Gastrocnemius medialis (tissue), 4 donors: ENCODE measurements around the gene JDP2.

Experiments
- POLR2A ChIP-seq, 2 donors: fragments of 450-650 bp; IDR thresholded peaks; one replicate each; pipeline ENCODE4 v1.6.1; 2017; ENCODE audit warnings: antibody characterized with exemption in 2 of 2, mild to moderate bottlenecking in 2 of 2, moderate library complexity in 2 of 2
- TF ChIP-seq, protein P1 (sequence below), 5 experiments: fragments of 450-650 bp in 3 of 5; fragments of 200-600 bp in 2 of 5; sonication (generic) in 2 of 5; IDR thresholded peaks in 4 of 5; conservative IDR thresholded peaks in 1 of 5; 1 replicate in 4 of 5; 2 replicates in 1 of 5; pipeline ENCODE4 v1.5.1; 2016 to 2019; ENCODE audit warnings: antibody characterized with exemption in 5 of 5, mild to moderate bottlenecking in 3 of 5, moderate library complexity in 3 of 5

DNA sequence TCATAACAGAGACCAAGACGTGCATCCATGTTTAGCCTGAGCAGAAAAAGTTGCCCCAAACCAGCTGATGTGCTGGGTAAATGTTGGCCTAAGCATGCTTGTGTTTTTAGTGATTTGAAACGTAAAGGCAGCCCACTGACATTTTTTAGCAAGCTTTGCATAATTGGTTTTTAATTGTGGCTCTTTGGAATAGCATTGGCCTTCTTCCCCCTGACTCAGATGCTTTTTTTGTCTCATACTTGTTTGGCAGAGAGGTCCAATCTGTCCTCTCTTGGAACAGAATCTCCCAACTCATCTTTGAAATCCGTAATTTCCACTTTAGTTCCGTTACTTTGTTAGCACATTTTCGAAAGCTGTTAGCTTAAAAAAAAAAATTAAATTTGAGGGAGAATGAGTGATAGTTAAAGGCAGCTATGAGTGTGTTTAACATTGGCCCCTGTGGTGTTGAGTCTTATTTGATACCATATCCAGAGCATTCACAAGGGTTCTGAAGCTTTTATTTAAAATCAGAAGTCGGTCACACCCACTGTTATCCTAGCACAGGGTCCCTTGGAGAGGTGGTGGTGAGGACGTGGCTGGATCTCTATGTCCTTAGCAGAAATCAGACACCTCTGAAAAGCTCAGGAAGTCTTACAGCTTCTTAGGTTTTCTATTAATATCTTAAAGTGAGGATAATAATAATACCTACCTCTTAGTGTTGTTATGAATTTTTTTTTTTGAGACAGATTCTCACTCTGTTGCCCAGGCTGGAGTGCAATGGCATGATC is 15.6 kb downstream of the JDP2 start:
- TF ChIP-seq, protein P1, sequence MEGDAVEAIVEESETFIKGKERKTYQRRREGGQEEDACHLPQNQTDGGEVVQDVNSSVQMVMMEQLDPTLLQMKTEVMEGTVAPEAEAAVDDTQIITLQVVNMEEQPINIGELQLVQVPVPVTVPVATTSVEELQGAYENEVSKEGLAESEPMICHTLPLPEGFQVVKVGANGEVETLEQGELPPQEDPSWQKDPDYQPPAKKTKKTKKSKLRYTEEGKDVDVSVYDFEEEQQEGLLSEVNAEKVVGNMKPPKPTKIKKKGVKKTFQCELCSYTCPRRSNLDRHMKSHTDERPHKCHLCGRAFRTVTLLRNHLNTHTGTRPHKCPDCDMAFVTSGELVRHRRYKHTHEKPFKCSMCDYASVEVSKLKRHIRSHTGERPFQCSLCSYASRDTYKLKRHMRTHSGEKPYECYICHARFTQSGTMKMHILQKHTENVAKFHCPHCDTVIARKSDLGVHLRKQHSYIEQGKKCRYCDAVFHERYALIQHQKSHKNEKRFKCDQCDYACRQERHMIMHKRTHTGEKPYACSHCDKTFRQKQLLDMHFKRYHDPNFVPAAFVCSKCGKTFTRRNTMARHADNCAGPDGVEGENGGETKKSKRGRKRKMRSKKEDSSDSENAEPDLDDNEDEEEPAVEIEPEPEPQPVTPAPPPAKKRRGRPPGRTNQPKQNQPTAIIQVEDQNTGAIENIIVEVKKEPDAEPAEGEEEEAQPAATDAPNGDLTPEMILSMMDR (IDR thresholded peaks at IDR 0.05 in 4 of 5, conservative IDR thresholded peaks at IDR 0.05 in 1 of 5), result no peak
- TF ChIP-seq POLR2A (IDR thresholded peaks at IDR 0.05), result no peak
